ENCODE measurements around the gene PRICKLE1.

Gene PRICKLE1

DNA sequence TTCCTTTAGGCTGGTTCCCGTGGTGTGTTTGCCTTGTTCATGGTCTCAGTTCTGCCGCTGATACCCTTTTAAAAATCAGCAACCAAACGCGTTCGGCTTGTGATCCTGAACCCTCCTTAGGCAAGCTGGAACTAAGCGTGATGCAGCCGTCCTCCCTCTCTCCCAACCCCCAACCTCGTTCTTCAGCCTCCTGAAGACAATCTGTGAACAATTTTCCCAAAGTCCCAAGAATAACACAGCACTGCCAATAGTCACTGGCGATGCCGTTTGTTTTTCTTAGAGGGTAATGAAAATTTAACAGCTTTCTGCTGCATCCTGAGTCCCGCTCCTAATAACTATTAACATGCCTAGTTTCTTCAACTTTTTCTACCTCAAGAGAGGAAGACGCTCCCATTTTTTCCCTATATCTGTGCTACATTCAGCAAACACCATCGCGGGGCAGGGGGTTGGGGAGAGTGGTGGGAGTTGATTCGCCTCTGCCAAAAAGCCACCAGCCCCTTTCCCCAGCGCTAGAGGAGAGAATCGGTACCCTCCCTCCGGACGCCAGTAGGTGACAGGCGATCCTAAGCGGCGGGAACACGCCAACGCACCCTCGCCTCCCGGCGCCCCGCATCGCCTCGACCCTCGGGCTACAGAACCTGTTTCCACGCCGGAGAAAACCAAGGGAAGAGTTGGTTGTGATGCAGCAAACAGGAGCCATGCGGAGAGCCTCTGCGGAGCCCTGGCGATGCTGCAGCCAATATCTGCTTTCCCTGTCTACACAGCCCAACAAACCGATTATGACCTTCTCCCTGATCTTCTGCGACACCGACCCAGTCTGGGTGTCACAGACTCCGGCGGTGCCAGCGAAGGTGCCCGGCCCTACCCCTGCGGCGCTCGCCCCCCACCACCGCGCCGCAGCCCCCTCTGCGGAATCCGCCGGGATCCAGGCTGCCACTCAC is 752 bp downstream of the PRICKLE1 start:
- TF ChIP-seq CTCF (IDR thresholded peaks at IDR 0.05; ENCODE audit: low read length) = no peak
- TF ChIP-seq EZH2 (IDR thresholded peaks at IDR 0.05; ENCODE audit: borderline replicate concordance, low read length) = no peak
- H2AFZ ChIP-seq (ENCODE audit: low read length) = no peak overlapping the region
- no peaks in the 10 kb centered on the region for H4K20me1 ChIP-seq (ENCODE audit: insufficient read depth, low read length)
- H3K4me3 ChIP-seq (ENCODE audit: low read depth, low read length, poor library complexity, severe bottlenecking) = peak overlapping the region; percentile 66
- H3K4me2 ChIP-seq (ENCODE audit: low read length) = peak overlapping the region; percentile 85
- no peaks in the 10 kb centered on the region for H3K36me3 ChIP-seq (ENCODE audit: insufficient read depth, low read length)
- peak overlapping the region; percentile 48; the same call in 1 of the 2 replicates for H3K9ac ChIP-seq (ENCODE audit: low read length)
- H3K27ac ChIP-seq (ENCODE audit: low read depth, low read length, poor library complexity, severe bottlenecking) = no peak overlapping the region
- H3K79me2 ChIP-seq (ENCODE audit: insufficient read depth, low read length) = no peaks in the 10 kb centered on the region
- H3K4me1 ChIP-seq (ENCODE audit: insufficient read depth, low read length, severe bottlenecking) = peaks cover 11% of the 10 kb centered on the region
- H3K27me3 ChIP-seq (ENCODE audit: insufficient read depth, low read length) = no peaks in the 10 kb centered on the region
- no peaks in the 10 kb centered on the region for H3K9me2 ChIP-seq (ENCODE audit: low read depth, low read length)
- H3K9me3 ChIP-seq (ENCODE audit: low read length) = no peaks in the 10 kb centered on the region
- H3F3A ChIP-seq (ENCODE audit: insufficient read depth, low read length) = no peaks in the 10 kb centered on the region

GRCh38 chr12:42587601-42588523 is 1.7 kb downstream of the PRICKLE1 start:
- Histone ChIP-seq H4K20me1 (ENCODE audit: insufficient read depth, low read length) (no peaks in the 10 kb centered on the region), H3K79me2 (ENCODE audit: insufficient read depth, low read length) (no peaks in the 10 kb centered on the region), H3K9me2 (ENCODE audit: low read depth, low read length) (no peaks in the 10 kb centered on the region), H3K27me3 (ENCODE audit: insufficient read depth, low read length) (no peaks in the 10 kb centered on the region), H3F3A (ENCODE audit: insufficient read depth, low read length) (no peaks in the 10 kb centered on the region), H2AFZ (ENCODE audit: low read length) (no peak overlapping the region), H3K4me2 (ENCODE audit: low read length) (no peak overlapping the region), H3K4me3 (ENCODE audit: low read depth, low read length, poor library complexity, severe bottlenecking) (no peak overlapping the region), H3K9me3 (ENCODE audit: low read length) (no peaks in the 10 kb centered on the region), H3K36me3 (ENCODE audit: insufficient read depth, low read length) (no peaks in the 10 kb centered on the region), H3K4me1 (ENCODE audit: insufficient read depth, low read length, severe bottlenecking) (peaks cover 11% of the 10 kb centered on the region), H3K9ac (ENCODE audit: low read length) (no peak overlapping the region), H3K27ac (ENCODE audit: low read depth, low read length, poor library complexity, severe bottlenecking) (no peak overlapping the region)
- TF ChIP-seq CTCF (IDR thresholded peaks at IDR 0.05; ENCODE audit: low read length) = no peak
- TF ChIP-seq EZH2 (IDR thresholded peaks at IDR 0.05; ENCODE audit: borderline replicate concordance, low read length) = no peak

GRCh38 chr12:42586268-42586667 is 3.3 kb downstream of the PRICKLE1 start:
- Histone ChIP-seq H3K27ac (ENCODE audit: low read depth, low read length, poor library complexity, severe bottlenecking) (no peak overlapping the region), H3K9me3 (ENCODE audit: low read length) (no peaks in the 10 kb centered on the region), H3F3A (ENCODE audit: insufficient read depth, low read length) (no peaks in the 10 kb centered on the region), H3K4me2 (ENCODE audit: low read length) (no peak overlapping the region), H3K4me3 (ENCODE audit: low read depth, low read length, poor library complexity, severe bottlenecking) (no peak overlapping the region), H3K4me1 (ENCODE audit: insufficient read depth, low read length, severe bottlenecking) (peaks cover 11% of the 10 kb centered on the region), H3K27me3 (ENCODE audit: insufficient read depth, low read length) (no peaks in the 10 kb centered on the region), H2AFZ (ENCODE audit: low read length) (no peak overlapping the region), H3K36me3 (ENCODE audit: insufficient read depth, low read length) (no peaks in the 10 kb centered on the region), H3K9ac (ENCODE audit: low read length) (no peak overlapping the region), H4K20me1 (ENCODE audit: insufficient read depth, low read length) (no peaks in the 10 kb centered on the region), H3K9me2 (ENCODE audit: low read depth, low read length) (no peaks in the 10 kb centered on the region), H3K79me2 (ENCODE audit: insufficient read depth, low read length) (no peaks in the 10 kb centered on the region)
- no peak for TF ChIP-seq CTCF (IDR thresholded peaks at IDR 0.05; ENCODE audit: low read length)
- no peak for TF ChIP-seq EZH2 (IDR thresholded peaks at IDR 0.05; ENCODE audit: borderline replicate concordance, low read length)

All from OCI-LY1 (cell line).